HCT116 (cell line): ENCODE measurements around the gene URB1. TPM values are rescaled to one million over a fixed set of nuclear protein-coding genes. Genes with fewer than 3 reads are reported as not detected.

ENCODE experiments used
- ATAC-seq: fragments of 200-7000 bp; cut with Tn5 transposase; 2 replicates; pipeline ENCODE4 v1.9.1; 2020; ENCODE audit warnings: mild to moderate bottlenecking, moderate library complexity
- BruUV-seq: library from RNA; stranded (reverse); fragments of 400-500 nt; replicated peaks from 2 replicates; lab custom pipeline; 2021; lab: Mats Ljungman, UMichigan
- CTCF ChIA-PET: fragments of 300-600 bp; sonication (Branson Sonifier 250); formaldehyde crosslinking; loops from one replicate; lab custom pipeline; 2021; ENCODE audit warnings: antibody characterized with exemption; lab: Charles Lee
- POLR2A ChIA-PET: fragments of 300-600, 350-600 bp; sonication (Branson Sonifier 250); formaldehyde crosslinking; loops from one replicate; lab custom pipeline; 2021; ENCODE audit warnings: antibody characterized with exemption; lab: Charles Lee
- RAD21 ChIA-PET, 2 experiments: fragments of 300-600 bp; sonication (Branson Sonifier 250); formaldehyde crosslinking; loops; one replicate each; lab custom pipeline; 2023; ENCODE audit warnings: low total read pairs in 2 of 2; ENCODE audit not compliant: uncharacterized antibody in 2 of 2, unreplicated experiment in 2 of 2, low non-redundant PET in 1 of 2; lab: Charles Lee
- DNase-seq: peaks from one replicate; pipeline ENCODE4 v3.0.0-alpha.2; 2010; ENCODE audit warnings: low read depth, low spot score
- H2AFZ ChIP-seq: fragments of 200-600 bp; shearing (Covaris generic), sonication (generic); 2 replicates; pipeline ENCODE4 v1.6.1; 2017; ENCODE audit warnings: low read depth, mixed run types, mixed read lengths, antibody characterized with exemption, low read length; ENCODE audit not compliant: poor library complexity, severe bottlenecking
- H3K27ac ChIP-seq: 2 replicates; pipeline ENCODE4 v1.5.1; 2012; ENCODE audit warnings: low read depth, low read length
- H3K27me3 ChIP-seq: fragments of 200-600 bp; sonication (generic); 2 replicates; pipeline ENCODE4 v1.6.1; 2016; ENCODE audit warnings: mixed run types, low read length, mixed read lengths; ENCODE audit not compliant: insufficient read depth
- H3K36me3 ChIP-seq, 2 experiments: fragments of 200-500 bp in 1 of 2; fragments of 200-600 bp in 1 of 2; sonication (Bioruptor generic) in 1 of 2; sonication (generic) in 1 of 2; 2 replicates each; pipeline versions ENCODE4 v1.5.1 to v1.6.1; 2014 to 2016; ENCODE audit warnings: low read length in 2 of 2, inconsistent platforms in 1 of 2, mixed read lengths in 1 of 2, mixed run types in 1 of 2; ENCODE audit not compliant: insufficient read depth in 2 of 2, control insufficient read depth in 1 of 2
- H3K4me1 ChIP-seq, 2 experiments: fragments of 200-600 bp in 1 of 2; sonication (generic) in 1 of 2; 2 replicates each; pipeline versions ENCODE4 v1.5.1 to v1.6.1; 2012 to 2017; ENCODE audit warnings: low read length in 2 of 2, inconsistent platforms in 1 of 2, mild to moderate bottlenecking in 1 of 2, mixed read lengths in 1 of 2, mixed run types in 1 of 2, moderate library complexity in 1 of 2; ENCODE audit not compliant: insufficient read depth in 2 of 2, control insufficient read depth in 1 of 2
- H3K4me2 ChIP-seq: fragments of 200-600 bp; sonication (generic); 2 replicates; pipeline ENCODE4 v1.6.1; 2017; ENCODE audit warnings: mixed run types, low read length, mixed read lengths
- H3K4me3 ChIP-seq, 2 experiments: fragments of 200-600 bp in 1 of 2; sonication (generic) in 1 of 2; replicated peaks in 1 of 2; 2 replicates each; pipeline ENCODE4 v1.5.1; 2011 to 2016; ENCODE audit warnings: low read length in 2 of 2, control low read depth in 1 of 2, low read depth in 1 of 2, mild to moderate bottlenecking in 1 of 2, mixed read lengths in 1 of 2, mixed run types in 1 of 2
- H3K79me2 ChIP-seq: fragments of 200-600 bp; sonication (generic); 2 replicates; pipeline ENCODE4 v1.6.1; 2017; ENCODE audit warnings: mild to moderate bottlenecking, mixed run types, low read length, moderate library complexity, mixed read lengths; ENCODE audit not compliant: insufficient read depth
- H3K9ac ChIP-seq: fragments of 200-600 bp; sonication (generic); 2 replicates; pipeline ENCODE4 v1.6.1; 2016; ENCODE audit warnings: low read length, mixed read lengths
- H3K9me2 ChIP-seq: fragments of 200-600 bp; sonication (generic), shearing (Covaris generic); 2 replicates; pipeline ENCODE4 v1.6.1; 2017; ENCODE audit warnings: mixed run types, mild to moderate bottlenecking, moderate library complexity; ENCODE audit not compliant: insufficient read depth
- H3K9me3 ChIP-seq, 2 experiments: fragments of 200-500 bp in 1 of 2; fragments of 200-600 bp in 1 of 2; sonication (Bioruptor generic) in 1 of 2; sonication (generic) in 1 of 2; 2 replicates each; pipeline ENCODE4 v1.6.1; 2014 to 2017; ENCODE audit warnings: low read length in 2 of 2, mixed read lengths in 2 of 2, inconsistent platforms in 1 of 2, low read depth in 1 of 2, mild to moderate bottlenecking in 1 of 2, mixed run types in 1 of 2, moderate library complexity in 1 of 2; ENCODE audit not compliant: control insufficient read depth in 1 of 2, insufficient read depth in 1 of 2
- H4K20me1 ChIP-seq: fragments of 200-600 bp; sonication (generic), shearing (Covaris generic); 2 replicates; pipeline ENCODE4 v1.6.1; 2017; ENCODE audit warnings: mixed run types, mild to moderate bottlenecking, moderate library complexity; ENCODE audit not compliant: insufficient read depth
- EZH2phosphoT487 ChIP-seq: fragments of 200-600 bp; IDR thresholded peaks from 2 replicates; pipeline ENCODE4 v1.6.1; 2018; ENCODE audit warnings: antibody characterized with exemption, borderline replicate concordance
- POLR2AphosphoS5 ChIP-seq: IDR thresholded peaks from 2 replicates; pipeline ENCODE4 v1.6.1; 2011; ENCODE audit warnings: mild to moderate bottlenecking, low read depth, low read length, moderate library complexity
- RAD21 ChIP-seq: IDR thresholded peaks from 2 replicates; pipeline ENCODE4 v1.6.1; 2012; ENCODE audit warnings: low read depth, mild to moderate bottlenecking
- SP1 ChIP-seq: IDR thresholded peaks from 2 replicates; pipeline ENCODE4 v1.6.1; 2012; ENCODE audit warnings: low read depth
- SRF ChIP-seq: IDR thresholded peaks from 2 replicates; pipeline ENCODE4 v1.6.1; 2012; ENCODE audit warnings: low read depth
- YY1 ChIP-seq: IDR thresholded peaks from 2 replicates; pipeline ENCODE4 v1.6.1; 2011; ENCODE audit warnings: low read length, low read depth, moderate library complexity, mild to moderate bottlenecking; ENCODE audit not compliant: insufficient replicate concordance; ENCODE audit errors: extremely low read depth
- ZNF274 ChIP-seq: fragments of 200-500 bp; sonication (Bioruptor generic); IDR thresholded peaks from 2 replicates; pipeline ENCODE4 v1.6.1; 2014; ENCODE audit warnings: mild to moderate bottlenecking, low read depth, low read length, inconsistent platforms
- intact Hi-C: fragments of 100-400 bp; cut with micrococcal nuclease; formaldehyde crosslinking; loops from 2 replicates; pipeline ENCODE4 v1.10.0; 2022
- total RNA-seq: library from RNA; stranded (reverse); gene quantifications from one replicate; pipeline ENCODE4 v1.2.1, GENCODE V29; 2021; ENCODE audit not compliant: unreplicated experiment
- TF ChIP-seq, protein P1 (sequence below): IDR thresholded peaks from 2 replicates; pipeline ENCODE4 v1.6.1; 2012; ENCODE audit warnings: low read depth
- TF ChIP-seq, protein P2 (sequence below): IDR thresholded peaks from 2 replicates; pipeline ENCODE4 v1.6.1; 2012
- TF ChIP-seq, protein P3 (sequence below), 3 experiments: fragments of 200-600 bp in 1 of 3; sonication (generic) in 1 of 3; IDR thresholded peaks in 2 of 3; conservative IDR thresholded peaks in 1 of 3; 2 replicates each; pipeline ENCODE4 v1.5.1; 2012 to 2017; ENCODE audit warnings: low read depth in 2 of 3, low read length in 2 of 3, antibody characterized with exemption in 1 of 3, borderline replicate concordance in 1 of 3, control low read depth in 1 of 3, mild to moderate bottlenecking in 1 of 3, mixed read lengths in 1 of 3, mixed run types in 1 of 3, moderate library complexity in 1 of 3; ENCODE audit not compliant: insufficient read depth in 1 of 3
- TF ChIP-seq, protein P4 (sequence below): IDR thresholded peaks from 2 replicates; pipeline ENCODE4 v1.6.1; 2012
- TF ChIP-seq, protein P5 (sequence below): IDR thresholded peaks from 2 replicates; pipeline ENCODE4 v1.6.1; 2011; ENCODE audit warnings: mild to moderate bottlenecking, low read length, moderate library complexity; ENCODE audit not compliant: insufficient replicate concordance; ENCODE audit errors: extremely low read depth

The URB1 gene
- total RNA-seq, 1 experiment from 2014 or later, result 28.3 TPM

DNA sequence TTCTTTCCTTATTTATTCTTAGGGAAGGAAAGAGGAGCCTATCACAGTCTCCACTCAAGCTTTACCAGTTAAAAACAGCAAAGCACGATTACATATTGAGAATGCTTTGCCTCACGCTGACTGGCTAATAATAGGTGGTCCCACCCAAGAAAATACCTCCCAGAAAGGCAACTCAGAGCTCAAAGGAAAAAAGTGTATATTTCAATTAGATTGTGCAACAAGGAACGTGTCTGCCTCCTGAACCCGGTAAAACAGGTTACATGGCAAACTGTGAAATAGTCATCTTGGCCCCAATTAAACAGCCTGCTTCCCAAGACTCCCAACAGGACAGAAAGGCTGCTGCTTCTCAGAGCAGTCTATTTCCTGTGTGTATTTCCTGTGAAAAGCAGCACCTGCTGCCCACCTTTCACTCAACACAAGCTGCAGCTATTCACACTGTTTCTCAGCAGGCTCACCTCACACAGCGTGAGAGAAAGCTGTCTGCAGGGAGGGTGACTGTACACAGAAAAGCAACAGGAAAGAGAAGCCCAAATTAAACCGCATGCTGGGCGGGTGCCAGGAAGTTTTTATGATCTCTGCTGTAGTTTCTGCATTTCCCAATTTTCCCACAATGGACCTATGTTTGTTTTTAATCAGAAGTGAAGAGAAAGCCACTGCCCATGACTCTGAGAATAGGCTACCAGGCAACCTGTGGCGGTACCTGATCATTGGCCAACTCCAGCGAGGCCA is 44.0 kb downstream of the URB1 start:
- H3K27ac ChIP-seq, result no peak overlapping the region
- H2AFZ ChIP-seq, result no peak overlapping the region
- DNase-seq, result no peak
- no peaks in the 10 kb centered on the region for H3K27me3 ChIP-seq
- ATAC-seq, result no peak
- H3K9ac ChIP-seq, result no peak overlapping the region
- CTCF ChIA-PET, result no interaction called here
- intact Hi-C loops, result no loop called here
- H3K36me3 ChIP-seq, result peaks cover 67 to 83% of the 10 kb centered on the region in 2 experiments
- H3K4me1 ChIP-seq, result no peaks in the 10 kb centered on the region
- peaks cover 4 to 10% of the 10 kb centered on the region in 2 experiments; a peak in 1 of 4 replicates for H3K9me3 ChIP-seq
- H3K9me2 ChIP-seq, result no peaks in the 10 kb centered on the region
- TF ChIP-seq POLR2AphosphoS5, result no peak
- TF ChIP-seq, protein P1, sequence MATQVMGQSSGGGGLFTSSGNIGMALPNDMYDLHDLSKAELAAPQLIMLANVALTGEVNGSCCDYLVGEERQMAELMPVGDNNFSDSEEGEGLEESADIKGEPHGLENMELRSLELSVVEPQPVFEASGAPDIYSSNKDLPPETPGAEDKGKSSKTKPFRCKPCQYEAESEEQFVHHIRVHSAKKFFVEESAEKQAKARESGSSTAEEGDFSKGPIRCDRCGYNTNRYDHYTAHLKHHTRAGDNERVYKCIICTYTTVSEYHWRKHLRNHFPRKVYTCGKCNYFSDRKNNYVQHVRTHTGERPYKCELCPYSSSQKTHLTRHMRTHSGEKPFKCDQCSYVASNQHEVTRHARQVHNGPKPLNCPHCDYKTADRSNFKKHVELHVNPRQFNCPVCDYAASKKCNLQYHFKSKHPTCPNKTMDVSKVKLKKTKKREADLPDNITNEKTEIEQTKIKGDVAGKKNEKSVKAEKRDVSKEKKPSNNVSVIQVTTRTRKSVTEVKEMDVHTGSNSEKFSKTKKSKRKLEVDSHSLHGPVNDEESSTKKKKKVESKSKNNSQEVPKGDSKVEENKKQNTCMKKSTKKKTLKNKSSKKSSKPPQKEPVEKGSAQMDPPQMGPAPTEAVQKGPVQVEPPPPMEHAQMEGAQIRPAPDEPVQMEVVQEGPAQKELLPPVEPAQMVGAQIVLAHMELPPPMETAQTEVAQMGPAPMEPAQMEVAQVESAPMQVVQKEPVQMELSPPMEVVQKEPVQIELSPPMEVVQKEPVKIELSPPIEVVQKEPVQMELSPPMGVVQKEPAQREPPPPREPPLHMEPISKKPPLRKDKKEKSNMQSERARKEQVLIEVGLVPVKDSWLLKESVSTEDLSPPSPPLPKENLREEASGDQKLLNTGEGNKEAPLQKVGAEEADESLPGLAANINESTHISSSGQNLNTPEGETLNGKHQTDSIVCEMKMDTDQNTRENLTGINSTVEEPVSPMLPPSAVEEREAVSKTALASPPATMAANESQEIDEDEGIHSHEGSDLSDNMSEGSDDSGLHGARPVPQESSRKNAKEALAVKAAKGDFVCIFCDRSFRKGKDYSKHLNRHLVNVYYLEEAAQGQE, result no peak
- no peak for TF ChIP-seq SP1
- TF ChIP-seq, protein P2, sequence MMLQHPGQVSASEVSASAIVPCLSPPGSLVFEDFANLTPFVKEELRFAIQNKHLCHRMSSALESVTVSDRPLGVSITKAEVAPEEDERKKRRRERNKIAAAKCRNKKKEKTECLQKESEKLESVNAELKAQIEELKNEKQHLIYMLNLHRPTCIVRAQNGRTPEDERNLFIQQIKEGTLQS, result no peak
- TF ChIP-seq EZH2phosphoT487, result no peak
- TF ChIP-seq, protein P3, sequence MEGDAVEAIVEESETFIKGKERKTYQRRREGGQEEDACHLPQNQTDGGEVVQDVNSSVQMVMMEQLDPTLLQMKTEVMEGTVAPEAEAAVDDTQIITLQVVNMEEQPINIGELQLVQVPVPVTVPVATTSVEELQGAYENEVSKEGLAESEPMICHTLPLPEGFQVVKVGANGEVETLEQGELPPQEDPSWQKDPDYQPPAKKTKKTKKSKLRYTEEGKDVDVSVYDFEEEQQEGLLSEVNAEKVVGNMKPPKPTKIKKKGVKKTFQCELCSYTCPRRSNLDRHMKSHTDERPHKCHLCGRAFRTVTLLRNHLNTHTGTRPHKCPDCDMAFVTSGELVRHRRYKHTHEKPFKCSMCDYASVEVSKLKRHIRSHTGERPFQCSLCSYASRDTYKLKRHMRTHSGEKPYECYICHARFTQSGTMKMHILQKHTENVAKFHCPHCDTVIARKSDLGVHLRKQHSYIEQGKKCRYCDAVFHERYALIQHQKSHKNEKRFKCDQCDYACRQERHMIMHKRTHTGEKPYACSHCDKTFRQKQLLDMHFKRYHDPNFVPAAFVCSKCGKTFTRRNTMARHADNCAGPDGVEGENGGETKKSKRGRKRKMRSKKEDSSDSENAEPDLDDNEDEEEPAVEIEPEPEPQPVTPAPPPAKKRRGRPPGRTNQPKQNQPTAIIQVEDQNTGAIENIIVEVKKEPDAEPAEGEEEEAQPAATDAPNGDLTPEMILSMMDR (IDR thresholded peaks at IDR 0.05 in 2 of 3, conservative IDR thresholded peaks at IDR 0.05 in 1 of 3; ENCODE audit: borderline replicate concordance in 1 of 3, insufficient read depth in 1 of 3, low read depth in 2 of 3, low read length in 2 of 3), result no peak
- TF ChIP-seq, protein P4, sequence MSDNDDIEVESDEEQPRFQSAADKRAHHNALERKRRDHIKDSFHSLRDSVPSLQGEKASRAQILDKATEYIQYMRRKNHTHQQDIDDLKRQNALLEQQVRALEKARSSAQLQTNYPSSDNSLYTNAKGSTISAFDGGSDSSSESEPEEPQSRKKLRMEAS, result no peak
- TF ChIP-seq, protein P5, sequence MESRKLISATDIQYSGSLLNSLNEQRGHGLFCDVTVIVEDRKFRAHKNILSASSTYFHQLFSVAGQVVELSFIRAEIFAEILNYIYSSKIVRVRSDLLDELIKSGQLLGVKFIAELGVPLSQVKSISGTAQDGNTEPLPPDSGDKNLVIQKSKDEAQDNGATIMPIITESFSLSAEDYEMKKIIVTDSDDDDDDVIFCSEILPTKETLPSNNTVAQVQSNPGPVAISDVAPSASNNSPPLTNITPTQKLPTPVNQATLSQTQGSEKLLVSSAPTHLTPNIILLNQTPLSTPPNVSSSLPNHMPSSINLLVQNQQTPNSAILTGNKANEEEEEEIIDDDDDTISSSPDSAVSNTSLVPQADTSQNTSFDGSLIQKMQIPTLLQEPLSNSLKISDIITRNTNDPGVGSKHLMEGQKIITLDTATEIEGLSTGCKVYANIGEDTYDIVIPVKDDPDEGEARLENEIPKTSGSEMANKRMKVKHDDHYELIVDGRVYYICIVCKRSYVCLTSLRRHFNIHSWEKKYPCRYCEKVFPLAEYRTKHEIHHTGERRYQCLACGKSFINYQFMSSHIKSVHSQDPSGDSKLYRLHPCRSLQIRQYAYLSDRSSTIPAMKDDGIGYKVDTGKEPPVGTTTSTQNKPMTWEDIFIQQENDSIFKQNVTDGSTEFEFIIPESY, result no peak
- no peak for TF ChIP-seq RAD21
- TF ChIP-seq ZNF274, result no peak
- no peak for TF ChIP-seq SRF
- TF ChIP-seq YY1, result no peak
- BruUV-seq, result no TSS peak
- RAD21 ChIA-PET, result no interaction called here
- POLR2A ChIA-PET, result no interaction called here
- H3K4me2 ChIP-seq, result no peak overlapping the region
- H4K20me1 ChIP-seq, result no peaks in the 10 kb centered on the region
- H3K79me2 ChIP-seq, result peaks cover 41% of the 10 kb centered on the region; the same call in 1 of the 2 replicates
- no peak overlapping the region for H3K4me3 ChIP-seq
